MM.1S (cell line): ENCODE results near the gene DUOXA2.

Experiments used
- EZH2 ChIP-seq: fragments of 300-600 bp; sonication (generic); optimal IDR thresholded peaks from 2 replicates; pipeline ENCODE3; 2017; ENCODE audit warnings: low read depth, mild to moderate bottlenecking, antibody characterized with exemption, low read length, mixed read lengths
- EZH2phosphoT487 ChIP-seq: fragments of 300-600 bp; sonication (generic); IDR thresholded peaks from 2 replicates; pipeline ENCODE4 v1.6.1; 2018; ENCODE audit warnings: antibody characterized with exemption, low read length
- TF ChIP-seq, protein P1 (sequence below): fragments of 300-600 bp; sonication (generic); IDR thresholded peaks from 2 replicates; pipeline ENCODE4 v1.5.1; 2016; ENCODE audit warnings: antibody characterized with exemption, low read length, mixed read lengths

DNA sequence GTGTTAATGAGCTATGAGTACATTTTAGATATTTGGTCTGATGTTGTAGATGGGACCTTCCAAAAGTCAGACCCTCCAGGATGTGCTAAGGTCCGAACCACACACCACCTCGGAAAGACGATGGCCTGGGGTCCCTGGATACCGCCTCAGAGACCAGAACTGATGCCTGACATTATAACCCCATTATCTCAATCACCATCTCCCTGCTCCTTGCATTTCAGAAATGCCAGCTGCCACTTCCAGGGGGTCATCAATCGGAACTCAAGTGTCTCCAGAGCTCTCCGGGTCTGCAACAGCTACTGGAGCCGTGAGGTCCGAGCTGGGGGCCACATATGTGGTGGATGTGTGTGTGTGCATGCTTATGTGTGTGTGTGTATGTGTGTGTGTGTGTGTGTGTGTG, 23.6 kb downstream of the DUOXA2 start:
- TF ChIP-seq, protein P1, sequence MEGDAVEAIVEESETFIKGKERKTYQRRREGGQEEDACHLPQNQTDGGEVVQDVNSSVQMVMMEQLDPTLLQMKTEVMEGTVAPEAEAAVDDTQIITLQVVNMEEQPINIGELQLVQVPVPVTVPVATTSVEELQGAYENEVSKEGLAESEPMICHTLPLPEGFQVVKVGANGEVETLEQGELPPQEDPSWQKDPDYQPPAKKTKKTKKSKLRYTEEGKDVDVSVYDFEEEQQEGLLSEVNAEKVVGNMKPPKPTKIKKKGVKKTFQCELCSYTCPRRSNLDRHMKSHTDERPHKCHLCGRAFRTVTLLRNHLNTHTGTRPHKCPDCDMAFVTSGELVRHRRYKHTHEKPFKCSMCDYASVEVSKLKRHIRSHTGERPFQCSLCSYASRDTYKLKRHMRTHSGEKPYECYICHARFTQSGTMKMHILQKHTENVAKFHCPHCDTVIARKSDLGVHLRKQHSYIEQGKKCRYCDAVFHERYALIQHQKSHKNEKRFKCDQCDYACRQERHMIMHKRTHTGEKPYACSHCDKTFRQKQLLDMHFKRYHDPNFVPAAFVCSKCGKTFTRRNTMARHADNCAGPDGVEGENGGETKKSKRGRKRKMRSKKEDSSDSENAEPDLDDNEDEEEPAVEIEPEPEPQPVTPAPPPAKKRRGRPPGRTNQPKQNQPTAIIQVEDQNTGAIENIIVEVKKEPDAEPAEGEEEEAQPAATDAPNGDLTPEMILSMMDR = no peak
- TF ChIP-seq EZH2phosphoT487 (no peak), EZH2 (no peak)
